ENCODE results near the gene EIF3D.

DNA sequence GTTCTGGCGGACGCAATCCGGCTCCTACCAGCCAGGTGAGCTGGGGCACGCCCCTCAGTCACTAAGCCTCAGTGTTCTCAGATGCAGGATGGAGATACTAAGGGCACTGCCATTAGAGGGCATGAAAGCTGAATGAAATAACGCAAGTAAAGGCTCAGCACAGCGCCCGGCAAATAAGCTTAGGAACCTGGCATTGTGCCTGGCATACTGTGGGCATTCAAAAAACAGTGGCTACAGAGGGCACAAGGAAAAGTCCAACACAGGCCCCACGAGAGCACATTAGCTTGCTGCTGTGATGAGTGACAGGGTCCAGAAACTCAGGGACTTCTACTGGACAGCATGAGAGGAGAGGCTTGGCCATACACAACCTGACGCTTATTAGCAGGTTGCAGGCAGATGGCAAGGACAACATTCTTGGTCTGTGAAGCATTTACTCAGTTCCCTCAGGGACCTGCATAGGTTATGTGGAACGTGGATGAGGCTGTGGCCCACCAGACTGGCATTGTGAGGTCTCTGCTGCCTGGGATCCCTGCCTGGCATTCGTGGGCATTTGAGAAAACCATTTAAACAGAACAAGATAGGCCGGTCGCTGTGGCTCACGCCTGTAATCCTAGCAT, 59.8 kb downstream of the EIF3D start:
- TF ChIP-seq, protein P1, sequence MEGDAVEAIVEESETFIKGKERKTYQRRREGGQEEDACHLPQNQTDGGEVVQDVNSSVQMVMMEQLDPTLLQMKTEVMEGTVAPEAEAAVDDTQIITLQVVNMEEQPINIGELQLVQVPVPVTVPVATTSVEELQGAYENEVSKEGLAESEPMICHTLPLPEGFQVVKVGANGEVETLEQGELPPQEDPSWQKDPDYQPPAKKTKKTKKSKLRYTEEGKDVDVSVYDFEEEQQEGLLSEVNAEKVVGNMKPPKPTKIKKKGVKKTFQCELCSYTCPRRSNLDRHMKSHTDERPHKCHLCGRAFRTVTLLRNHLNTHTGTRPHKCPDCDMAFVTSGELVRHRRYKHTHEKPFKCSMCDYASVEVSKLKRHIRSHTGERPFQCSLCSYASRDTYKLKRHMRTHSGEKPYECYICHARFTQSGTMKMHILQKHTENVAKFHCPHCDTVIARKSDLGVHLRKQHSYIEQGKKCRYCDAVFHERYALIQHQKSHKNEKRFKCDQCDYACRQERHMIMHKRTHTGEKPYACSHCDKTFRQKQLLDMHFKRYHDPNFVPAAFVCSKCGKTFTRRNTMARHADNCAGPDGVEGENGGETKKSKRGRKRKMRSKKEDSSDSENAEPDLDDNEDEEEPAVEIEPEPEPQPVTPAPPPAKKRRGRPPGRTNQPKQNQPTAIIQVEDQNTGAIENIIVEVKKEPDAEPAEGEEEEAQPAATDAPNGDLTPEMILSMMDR (conservative IDR thresholded peaks at IDR 0.05 in 1 of 2, IDR thresholded peaks at IDR 0.05 in 1 of 2; ENCODE audit: extremely low read depth in 1 of 2, insufficient read depth in 1 of 2, low read depth in 1 of 2, low read length in 2 of 2): no peak
- TF ChIP-seq EZH2 (IDR thresholded peaks at IDR 0.05; ENCODE audit: borderline replicate concordance, low read length): no peak
